SW480 (cell line): ENCODE measurements around the gene PXDN.

Experiments
- DNase-seq: peaks from one replicate; pipeline ENCODE4 v3.0.0-alpha.2; 2016; ENCODE audit warnings: low spot score

Gene PXDN

DNA sequence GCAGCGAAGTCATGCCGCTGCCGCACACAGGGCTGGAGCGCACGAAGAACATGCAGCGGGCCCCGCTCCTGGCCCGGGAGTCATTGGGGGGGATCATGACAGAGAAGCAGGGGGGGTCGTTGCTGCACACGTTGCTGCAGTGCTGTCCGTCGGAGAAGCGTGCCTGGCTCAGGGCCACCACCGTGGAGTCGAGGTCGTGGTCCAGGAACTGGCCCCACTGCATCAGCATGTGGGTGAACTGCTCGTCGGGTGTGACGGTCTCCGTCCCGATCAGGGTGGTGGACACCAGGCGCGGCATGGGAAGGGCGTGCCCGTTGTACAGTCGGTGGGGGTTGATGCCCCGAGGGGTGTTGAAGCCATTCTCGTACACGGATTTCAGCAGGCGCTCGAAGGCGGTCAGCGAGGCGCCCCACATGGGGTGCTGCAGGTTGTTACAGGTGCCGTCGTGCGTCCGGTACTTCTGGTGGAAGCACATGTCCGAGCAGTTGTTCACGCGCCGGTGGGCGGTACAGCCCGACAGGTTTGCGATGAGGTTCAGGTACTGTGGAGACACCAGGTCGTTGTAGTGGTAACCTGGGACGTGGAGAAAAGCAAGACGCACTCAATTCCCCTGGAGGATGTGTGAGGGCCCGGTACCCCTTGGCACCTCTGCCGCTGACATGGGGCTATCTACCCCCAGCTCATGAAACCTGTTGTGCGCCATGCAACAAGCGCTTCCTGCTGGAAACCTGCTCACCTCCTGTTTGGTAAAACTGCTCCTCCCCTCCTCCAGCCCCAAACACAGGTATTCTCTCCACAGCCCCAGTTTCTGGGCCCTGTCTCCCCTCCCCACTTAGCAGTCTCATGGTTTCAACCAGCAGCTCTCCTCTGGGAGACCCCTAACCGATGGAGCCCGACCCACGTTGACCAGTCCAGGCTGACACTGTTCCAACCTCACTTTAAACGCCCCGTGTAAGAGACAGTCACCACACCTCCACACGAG is 94.9 kb downstream of the PXDN start:
- no peak for DNase-seq

DNA sequence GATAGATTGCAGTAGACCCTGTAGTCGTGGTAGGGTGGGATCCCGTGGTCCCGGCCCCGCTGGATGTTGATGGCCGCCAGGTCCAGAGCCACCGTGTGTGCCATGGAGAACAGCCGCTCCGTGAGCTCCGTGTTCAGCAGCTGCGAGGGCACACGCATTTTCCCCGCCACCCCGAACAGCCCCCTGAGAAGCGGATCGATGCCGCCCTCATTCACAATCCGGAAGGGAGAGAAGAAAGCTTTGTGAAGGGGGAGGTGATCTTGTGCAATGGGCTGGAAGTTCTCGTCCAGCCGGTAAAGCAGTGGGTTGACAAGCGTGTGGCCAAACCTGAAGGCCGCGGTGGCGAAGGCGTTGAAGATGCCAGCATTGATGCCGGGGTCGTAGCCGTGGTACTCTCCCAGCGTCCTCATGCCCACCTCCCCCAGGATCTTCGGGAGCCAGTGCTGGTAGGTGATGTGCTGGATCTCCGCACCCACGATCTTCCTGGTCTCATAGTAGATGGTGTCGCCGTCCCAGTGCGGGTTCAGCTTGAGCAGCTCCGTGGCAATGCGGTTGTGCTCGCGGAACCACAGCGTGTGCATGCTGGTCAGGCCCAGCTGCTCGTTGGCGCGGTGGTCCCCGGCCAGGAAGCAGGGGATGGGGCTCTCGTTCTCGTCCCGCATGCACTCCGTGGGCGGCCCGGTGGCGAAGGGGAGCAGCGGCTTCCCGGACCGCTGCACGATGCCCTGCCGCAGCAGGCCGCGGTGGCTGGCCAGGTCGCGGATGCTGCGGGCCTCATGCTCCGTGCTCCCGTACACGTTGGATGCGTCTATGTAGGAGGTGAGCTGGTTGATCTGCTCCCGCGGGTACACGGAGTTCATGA is 95.8 kb downstream of the PXDN start:
- DNase-seq, result no peak

DNA sequence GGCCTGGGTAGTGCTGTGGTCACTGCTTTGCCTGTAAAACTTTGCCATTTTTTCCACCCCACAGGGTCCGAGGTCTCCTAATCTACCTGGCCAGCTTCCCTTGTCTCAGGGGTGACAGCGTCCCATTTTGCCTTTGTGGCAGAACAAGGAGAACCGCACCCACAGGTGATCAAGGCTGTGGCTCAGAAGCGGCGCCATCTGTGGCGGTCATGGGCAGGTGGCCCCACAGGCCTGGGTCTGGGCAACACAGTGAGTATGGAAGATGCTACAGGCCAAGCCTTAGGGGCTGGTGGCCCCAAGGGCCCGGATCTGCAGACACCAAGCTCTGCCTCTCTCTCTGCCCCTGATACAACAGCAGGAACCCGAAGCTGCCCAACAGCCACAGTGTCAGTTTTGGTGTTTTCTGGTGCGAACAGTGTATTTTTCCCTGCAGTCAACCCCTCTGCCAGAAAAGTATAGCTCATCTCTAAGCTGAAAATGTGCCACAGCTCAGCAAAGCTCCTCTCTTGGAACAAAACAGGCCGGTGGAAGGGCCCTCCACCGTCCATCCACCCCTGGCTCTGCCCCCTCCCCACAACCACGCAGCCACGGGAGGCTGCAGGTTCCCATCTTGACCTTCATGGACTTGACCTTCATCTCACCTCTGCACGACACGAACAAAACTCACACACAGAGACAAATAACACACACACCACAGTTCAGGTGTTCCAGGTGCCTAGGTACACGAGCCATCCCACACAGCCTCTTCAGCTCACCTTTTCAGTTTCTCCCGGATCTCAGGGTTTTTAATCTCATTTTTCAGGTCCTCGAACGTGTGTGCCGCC is 96.7 kb downstream of the PXDN start:
- no peak for DNase-seq

DNA sequence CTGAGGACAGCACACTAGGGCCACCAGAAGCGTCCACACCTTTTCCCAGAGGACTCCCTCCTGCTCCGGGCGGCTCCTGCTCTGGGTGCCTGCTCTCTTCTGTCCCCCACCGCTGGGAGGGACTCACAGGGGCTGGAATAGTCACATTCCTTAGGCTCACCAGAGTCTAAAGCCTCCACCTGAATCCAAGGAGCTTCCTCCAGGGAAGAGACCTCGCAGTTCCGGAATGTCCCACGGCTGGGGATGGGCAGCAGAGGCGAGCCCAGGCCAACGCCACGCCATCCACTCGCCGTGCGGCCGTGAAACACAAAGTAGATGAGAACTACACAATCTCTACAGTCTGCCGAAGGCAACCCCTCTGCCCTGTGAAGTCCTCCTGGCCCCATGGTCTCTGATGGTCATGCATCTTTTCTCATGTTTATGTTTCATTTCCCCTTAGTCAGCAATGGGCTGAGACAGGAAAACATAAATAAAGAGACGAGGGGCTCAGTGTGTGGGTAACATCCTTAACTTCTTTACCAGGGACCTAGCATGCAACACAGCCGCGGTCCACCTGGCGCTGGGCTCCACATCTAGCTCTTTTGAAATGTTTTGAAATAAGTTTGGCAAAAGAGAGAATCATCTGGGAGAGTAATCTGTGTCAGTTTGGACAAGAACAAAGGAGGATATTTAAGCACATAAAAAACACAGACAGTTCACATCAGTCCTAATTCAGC is 98.4 kb downstream of the PXDN start:
- no peak for DNase-seq

DNA sequence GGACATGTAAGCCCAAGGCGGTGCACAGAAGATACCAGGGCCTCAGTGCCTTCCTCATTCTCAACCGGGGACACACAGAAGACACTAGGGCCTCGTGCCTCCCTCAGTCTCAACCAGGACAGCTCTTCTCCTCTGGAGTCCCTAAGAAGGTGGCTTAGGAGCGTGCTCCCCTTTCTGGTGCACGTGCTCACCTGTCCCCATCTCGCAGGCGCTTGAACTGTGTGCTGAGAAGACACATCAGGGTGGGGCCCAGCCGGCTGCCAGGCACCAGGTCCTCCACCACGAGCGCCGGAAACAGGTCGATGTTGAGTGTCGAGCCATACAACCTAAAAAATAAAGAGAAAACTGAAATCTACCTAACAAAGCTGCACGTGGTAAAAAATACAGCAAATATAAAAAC is 99.9 kb downstream of the PXDN start:
- DNase-seq, result no peak

DNA sequence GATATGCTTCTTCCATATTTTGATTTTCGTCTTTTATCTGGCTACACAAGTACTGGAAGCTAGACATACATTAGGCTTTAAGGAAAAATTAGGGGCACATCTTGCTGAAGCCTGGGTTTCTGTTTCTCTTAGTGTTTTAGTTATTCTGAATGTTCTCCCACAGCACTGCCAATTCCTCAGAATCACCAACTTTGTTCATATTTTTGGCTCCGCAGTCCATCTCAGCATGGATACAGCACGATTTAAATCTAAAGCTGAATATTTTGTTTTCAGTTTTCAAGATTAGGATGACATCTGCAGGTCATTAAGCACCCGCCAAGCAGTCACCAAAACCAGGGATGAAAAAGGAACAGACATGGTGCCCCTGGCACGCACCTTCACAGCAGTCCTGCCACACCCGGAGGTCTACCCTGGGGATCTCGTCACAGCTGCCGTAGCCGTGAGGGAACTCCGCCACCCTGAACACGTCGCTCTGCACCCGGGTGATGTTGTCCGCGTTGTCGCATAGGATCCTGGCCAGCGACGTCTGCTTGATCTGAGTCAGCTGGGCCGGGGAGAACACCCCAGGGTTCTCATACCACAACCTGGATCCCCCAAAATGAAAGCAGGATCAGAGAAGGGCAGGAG is 101.2 kb downstream of the PXDN start:
- no peak for DNase-seq

DNA sequence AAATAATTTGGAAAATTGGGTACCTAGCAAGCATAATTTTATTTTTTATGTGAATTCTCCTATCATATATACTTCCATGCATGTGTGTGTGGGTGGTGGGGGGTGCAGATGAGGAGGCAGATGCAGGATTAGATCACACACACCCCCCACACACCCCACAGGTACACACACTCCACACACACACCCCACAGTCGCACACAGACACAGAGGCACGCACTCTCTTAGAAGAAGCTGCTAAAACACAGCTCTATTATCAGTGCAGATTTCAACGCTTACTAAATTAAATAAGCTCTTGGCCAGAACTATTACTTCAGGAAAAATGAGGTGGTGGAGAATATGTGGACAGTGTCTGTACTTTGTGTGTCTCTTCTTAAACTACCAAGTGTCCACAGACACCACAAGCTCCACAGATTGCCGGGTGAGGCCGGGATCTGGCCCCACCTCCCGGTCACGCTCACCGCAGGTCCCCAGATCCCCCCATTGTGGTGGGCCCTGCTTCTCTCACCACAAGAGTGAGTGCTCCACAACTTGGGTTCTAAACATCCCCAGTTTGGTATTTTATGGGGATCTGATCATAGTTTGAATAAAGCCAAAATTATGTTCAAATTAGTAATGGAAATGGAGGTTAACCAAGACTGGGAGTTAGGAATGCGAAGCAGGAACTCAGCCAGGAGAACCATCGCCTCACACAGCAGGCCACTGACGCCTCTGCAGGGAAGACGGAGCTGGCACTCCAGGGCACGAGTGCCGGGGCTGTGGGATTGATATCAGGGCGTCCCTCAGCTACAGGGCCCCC is 102.1 kb downstream of the PXDN start:
- DNase-seq, result no peak

DNA sequence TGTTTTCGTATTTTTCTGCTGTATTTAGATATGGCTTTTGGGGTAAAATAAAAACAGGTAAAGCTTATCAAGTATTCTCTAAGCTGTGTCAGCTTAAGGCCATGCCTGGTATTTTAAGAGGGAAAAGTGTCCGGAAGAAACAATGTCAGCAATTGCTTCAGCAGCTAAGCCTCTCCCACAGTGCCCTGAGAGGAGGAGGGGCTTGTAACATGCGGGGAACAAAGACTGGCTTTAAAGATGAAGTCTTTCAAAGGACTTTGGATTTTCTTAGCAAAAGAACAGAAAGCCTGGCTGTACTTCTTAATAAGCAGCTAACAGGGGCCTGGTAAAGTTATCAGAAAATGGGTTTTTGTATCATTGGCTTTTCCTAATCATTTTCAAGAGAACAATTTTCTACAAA is 102.8 kb downstream of the PXDN start:
- DNase-seq, result no peak

DNA sequence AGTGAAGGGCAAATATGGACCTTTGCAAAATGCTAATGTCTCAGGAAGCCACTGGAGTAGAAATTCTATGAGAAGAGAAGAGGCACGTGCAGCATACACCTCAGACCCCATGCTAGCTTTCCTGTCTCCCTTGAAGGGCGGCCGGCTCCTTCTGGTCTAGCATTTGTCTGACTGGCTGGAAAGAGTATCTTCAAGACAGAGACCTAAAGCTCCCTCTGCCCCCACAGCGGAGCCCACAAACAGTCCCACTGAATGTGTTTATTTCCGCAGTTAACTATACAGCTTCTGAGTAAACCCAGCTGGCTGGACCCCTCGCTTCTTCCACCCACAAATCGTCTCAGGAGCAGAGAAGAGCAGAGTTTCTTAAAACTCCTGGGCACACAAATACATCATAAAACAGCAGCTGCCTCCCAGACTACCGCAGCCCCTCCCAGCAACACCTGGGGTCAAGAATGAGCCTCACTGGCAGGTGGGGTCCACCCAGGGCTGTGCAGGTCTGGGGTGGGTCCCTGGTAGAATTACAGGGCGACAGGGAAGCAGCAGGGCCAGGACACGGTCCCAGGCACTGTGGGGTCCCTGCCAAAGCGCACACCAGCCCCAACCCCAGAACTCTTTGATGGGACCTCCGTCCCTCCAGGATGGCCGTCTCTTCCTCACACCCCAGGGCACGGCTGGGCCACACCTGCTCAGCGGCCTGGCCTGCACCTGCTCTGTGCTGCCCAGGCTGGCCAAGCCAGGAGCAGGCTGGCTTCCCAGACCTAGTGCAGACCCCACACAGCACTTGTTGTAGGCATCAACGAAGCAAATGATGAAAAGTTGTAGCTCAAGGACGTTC is 103.8 kb downstream of the PXDN start:
- no peak for DNase-seq

DNA sequence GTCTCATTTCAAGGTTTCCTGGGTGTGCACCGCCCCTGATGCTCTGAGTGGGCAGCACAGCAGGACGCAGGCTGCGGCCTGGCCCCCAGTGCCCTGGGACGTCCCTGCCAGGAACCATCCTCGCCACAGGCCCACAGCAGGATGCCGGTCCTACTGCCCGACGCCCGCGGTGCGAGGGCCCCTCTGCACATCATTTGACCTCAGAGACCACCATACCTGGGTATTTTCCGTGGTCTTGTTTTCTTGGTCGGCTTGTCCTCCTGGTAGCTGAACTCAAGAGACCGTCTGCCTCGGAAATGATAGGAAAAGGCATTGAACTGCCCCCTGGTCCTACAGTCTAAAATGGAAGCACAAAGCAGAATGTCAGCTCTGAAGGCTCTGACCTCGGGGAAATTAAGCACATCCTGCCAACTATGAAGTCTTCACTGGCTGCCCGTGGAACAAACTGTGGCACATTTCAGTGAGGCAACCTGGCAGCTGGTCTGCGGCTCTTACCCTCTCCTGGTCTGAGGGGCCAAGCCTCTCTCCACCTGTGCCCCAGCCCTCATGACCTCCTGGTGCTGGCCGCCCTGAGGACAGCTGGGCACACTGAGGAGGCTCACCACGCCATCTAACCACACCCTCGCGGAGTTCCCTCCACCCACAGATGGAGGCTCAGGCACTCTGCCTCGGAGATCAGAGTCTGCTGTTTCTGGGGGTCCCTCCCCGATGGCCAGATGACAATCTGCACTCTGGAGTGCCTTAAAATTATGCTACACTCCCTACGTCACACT is 105.0 kb downstream of the PXDN start:
- DNase-seq, result no peak

DNA sequence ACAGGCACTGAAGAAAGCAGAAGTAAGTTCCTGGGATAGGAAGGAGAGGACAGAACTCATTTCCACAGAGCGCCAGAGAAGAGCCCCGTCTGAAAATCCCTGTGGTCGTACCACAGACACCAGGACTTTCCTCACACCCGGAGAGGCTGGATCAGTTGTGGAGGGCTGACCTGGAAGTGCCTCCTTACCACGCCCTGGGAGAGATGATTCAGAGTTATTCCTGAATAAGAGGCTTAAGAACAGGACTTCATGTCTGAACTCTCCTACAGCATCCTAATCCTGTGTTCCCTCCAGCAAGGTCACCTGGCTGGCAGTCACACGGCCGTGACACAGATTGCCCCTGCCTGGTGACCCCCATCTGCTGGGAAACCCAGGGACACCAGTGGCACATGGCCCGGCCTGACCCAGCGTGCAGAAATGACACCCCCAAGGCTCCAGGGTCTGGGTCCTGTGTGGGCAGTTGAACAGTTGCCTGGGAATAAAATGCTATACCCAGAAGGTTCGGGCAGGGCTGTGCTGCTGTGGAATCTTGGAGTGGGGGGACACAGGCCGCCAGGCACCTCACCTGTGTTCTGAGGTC is 105.9 kb downstream of the PXDN start:
- DNase-seq, result no peak

DNA sequence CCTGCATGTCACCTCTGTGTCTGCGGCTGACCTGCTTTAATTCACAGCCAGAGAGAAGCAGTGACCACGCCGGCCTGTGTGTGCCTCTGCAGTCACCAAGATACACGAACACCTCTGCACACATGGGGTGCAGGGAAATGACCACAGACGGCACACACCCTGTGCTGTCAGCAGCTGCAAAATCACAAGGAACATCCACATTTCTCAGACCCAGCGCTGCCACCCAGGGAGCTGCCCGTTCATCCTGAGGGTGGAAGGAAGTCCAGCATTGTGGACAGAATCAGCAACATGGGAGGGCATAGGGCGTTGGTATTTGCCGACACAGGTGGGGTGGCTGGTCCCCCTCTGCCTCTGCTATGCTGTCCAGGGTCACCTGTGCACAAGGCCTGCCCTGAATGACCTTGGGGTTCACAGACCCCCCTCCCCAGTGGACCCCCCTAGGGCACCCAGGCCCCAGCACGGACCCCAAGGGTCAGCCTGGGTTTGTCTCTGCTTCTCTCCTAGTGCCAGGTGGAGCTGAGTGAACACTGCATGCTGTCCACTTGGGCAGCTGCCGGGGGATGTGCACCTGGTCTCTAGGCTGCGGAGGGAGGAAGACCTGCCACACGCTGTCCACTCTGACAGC is 107.4 kb downstream of the PXDN start:
- no peak for DNase-seq

DNA sequence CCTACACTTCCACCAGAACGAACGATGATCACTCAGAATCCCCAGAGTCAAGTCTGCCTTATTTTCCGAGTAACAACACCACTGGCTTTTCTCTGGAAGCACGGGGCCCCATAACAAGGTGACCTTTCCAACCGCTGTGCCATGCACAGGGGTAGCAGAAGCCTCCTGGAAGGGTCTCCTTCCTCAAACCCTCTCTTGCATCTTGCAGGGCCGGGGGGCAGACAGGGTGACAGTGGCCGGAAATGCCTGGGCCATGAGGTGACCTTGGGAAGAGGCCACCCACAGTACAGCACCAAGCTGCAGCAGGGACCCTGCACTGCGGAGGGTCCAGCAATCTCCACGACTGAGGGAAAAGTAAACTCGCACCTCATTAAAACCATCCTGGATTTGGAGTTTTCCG is 108.5 kb downstream of the PXDN start:
- no peak for DNase-seq

DNA sequence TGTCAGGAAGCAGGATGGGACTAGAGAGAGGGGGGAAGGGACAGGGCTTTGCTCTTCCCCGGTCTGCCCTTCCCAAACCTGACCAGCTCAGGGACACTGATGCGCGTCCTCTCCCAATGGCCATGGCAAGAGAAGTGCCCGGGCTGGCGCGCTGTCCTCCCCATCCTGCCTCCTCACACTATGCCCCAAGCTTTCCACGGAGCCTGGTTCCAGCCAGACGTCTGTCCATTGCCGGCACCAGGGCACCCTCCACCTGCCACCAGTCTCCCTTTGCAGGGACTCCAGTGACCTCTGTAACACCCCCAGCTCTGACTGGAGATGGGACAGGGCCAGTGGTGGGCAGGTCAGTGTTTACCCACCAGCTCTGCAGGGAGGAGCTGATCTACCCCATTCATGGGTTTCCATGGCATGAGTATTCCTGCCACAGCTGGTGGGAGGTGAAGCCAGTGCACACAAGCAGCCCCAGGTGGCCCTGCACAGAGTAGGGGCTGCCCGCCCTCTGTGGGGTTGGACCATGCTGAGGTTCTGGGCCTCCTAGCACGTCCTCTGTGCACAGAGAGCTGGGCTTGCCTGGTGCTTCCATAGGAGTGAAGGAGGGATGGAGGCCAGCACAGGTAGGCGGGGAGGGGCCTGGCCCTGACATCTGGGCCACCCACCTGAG is 109.5 kb downstream of the PXDN start:
- no peak for DNase-seq

DNA sequence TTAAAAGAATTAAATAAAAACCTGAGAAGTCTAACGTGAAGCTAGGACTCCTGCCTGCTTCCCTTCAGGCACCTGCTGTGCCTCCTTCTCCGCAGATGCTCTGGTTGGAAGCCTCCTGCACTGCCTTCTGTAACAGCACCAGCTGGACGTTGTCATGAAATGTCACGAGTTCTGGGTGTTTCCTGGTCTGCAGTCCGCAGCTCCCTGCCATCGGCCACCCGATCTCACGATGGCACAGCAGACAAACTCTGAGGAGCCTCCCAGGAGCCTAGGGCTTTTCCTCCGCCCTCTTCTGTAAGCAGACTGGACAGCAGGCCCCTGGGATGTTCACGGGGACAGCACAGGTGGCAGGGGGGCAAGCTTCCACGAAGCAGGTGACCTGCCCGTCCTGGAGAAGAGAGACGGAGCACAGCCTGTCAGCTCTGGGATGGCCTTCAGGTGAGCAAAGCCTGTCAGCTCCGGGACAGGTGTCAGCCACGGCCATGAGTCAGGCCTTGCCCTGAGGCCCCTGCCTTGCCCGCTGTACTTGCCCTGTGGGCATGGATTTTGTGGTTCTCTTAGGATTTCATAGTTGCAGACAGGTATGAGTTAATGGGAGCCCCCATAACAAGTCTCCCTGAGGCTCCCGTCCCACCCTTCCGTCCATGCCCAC is 110.3 kb downstream of the PXDN start:
- DNase-seq, result no peak

DNA sequence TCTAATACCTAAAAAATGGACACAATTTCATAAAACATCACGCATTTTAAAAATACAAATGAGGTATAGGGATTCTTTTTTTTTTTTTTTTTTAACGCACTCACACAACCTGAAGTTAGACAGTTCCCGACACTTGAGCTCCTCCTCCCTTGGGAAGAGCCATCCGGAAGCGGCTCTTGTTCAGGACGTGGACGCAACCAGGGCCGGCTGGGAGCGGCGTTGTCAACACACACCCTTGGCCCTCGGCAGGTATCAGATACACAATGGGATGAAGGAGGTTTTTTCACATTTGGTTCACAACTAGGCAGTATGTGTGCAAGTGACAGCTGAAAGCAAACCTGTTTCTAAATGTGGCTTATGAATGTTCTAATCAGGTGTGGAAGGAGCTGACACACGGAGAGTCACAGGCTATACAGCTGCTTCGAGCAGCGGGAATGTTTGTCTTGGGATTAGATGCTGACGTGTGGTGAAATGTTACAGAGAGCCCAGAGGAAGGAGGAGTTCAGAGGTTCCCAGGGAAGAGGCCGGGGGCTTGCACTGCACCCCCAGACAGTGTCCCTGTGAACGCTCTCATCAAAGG is 111.1 kb downstream of the PXDN start:
- DNase-seq, result no peak
